HG02571 (cell line): ENCODE measurements around the gene SAE1.

Source experiments
- ATAC-seq: cut with Tn5 transposase; IDR thresholded peaks from one replicate; pipeline ENCODE4 v1.9.1; 2021; ENCODE audit warnings: mild to moderate bottlenecking, moderate library complexity; ENCODE audit not compliant: unreplicated experiment

SAE1 gene

DNA sequence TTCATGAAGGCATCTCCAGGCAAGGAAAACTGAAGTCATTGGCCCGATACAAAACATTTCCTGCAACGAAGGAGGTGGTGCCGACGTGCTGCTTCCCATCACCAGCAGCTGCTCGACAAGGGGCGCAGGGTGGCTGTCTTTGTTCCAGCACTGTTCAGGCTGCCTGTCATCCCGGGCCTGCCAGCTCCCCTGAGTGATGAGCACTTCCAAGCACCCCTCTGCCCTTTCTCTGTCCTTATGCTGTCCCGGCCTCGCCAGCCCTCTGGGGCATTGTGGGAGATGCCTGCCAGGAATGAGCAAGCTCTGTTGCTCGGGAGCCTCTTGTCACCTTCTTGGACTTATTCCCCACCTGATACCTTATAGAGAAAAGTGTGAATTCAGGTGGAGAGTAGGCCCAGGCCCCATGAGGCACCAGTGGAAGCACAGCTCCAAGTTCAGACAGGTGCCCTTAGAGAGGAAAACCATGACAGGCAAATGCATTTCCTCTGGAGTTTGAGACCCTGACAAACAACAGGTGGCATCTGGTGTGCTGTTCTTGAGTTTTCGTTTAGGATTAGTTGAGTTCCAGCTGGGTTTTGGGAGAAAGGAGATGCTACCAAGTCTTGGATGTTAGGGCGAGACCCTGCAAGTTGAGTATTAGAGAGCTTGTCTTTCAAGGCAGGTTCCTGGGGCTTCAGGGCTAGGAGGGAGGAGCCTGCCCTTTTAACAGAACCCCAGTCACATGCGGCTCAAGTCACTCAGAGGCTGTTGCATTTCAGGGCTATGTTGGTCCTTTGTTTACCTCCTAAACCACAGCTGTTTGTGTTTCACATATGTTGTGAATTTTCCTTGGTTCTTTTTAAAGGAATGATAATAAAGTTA, 78.9 kb downstream of the SAE1 start:
- ATAC-seq, result no peak

- no peak for ATAC-seq
Measured at GRCh38 chr19:47210180-47210490, 79.5 kb downstream of the SAE1 start.

GRCh38 chr19:47210689-47211316, 80.2 kb downstream of the SAE1 start:
- ATAC-seq, result no peak

- ATAC-seq, result no peak
Measured at GRCh38 chr19:47215581-47215980, 84.9 kb downstream of the SAE1 start.

DNA sequence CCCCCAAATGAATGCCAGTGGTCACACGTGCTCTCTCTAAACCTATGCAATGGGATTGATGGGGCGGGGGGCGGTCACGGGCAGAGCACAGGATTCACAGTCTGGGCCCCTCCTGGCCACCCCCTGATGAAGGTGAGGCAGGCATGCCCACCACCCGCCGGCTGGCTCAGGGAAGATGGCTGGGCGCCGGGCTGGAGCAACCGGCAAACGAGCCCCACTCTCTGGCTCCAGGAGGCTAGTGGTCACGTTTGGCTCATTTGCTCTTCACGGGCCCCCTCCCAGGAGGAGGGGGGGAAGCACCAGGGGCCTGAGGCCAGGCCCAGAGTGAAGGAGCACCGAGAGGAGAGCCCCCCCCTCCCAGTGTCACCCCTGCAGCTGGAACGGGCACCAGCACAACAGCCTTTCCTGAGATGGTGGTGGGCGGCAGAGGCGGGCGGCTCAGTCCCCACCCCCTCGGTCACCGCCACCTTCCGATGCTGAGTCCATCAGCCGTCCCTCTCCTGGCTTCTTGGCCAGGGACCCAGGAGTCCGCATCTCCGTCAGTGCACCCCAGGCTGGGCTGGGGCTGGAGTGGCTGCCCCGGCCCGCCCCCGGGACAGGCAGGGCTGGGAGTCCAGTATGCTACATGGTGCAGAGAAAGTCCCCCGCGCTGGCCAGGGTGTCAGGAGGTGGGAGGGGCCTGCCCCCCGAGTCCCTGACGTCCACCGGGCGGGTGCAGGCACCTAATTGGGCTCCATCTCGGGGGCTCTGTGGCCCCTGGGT, 90.6 kb downstream of the SAE1 start:
- no peak for ATAC-seq

DNA sequence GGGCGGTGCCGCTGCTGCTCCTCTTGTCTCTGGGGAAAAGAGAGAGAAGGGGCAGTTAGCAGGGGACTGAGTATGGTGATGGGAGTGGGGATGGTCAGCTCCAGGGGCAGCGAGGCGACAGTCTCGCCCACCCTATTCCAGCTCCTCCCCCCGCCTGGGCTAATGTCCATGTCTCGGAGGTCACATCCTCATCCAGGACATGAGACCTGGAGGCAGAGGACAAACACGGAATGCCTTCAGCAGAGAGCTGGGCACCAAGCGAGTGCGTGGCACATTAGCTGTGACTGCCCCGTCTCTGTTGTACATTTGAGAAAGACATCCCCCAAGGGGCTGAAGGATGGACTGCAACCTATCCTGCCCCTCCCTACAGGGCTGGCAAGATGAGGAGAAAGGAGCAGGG, 91.3 kb downstream of the SAE1 start:
- no peak for ATAC-seq

DNA sequence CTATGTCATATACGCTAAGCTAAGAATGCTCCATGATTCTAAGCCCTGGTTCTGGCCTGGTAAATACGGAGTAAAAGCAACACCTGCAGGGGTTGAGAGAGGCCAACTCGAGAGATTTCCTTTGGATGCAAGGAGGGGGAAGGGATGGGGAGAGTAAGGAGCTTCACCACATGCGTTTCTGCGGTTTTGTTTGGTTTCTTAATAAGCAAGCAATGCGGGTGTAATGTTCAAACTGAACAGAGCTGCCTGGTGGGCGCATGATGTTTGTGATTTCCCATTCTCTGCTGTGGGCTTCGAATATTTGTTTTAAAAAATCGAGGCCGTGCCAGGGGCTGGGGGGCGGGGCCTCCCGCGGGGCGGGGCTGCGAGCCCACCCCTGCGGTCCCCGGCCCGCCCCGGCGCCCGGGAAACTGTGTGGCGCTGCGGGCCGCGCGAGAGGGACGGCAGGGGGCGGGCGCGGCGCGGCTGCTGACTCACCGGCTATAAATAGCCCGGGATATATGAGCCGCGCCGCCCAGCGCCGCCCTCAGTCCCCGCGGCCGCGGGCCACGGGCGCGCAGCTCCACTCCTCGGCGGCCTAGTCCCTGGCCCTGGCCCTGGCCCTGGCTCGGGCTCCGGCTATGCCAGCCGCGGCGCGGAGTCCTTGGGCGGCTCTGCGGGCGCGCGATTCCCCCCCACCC, 95.3 kb downstream of the SAE1 start:
- ATAC-seq, result peak; percentile 34

DNA sequence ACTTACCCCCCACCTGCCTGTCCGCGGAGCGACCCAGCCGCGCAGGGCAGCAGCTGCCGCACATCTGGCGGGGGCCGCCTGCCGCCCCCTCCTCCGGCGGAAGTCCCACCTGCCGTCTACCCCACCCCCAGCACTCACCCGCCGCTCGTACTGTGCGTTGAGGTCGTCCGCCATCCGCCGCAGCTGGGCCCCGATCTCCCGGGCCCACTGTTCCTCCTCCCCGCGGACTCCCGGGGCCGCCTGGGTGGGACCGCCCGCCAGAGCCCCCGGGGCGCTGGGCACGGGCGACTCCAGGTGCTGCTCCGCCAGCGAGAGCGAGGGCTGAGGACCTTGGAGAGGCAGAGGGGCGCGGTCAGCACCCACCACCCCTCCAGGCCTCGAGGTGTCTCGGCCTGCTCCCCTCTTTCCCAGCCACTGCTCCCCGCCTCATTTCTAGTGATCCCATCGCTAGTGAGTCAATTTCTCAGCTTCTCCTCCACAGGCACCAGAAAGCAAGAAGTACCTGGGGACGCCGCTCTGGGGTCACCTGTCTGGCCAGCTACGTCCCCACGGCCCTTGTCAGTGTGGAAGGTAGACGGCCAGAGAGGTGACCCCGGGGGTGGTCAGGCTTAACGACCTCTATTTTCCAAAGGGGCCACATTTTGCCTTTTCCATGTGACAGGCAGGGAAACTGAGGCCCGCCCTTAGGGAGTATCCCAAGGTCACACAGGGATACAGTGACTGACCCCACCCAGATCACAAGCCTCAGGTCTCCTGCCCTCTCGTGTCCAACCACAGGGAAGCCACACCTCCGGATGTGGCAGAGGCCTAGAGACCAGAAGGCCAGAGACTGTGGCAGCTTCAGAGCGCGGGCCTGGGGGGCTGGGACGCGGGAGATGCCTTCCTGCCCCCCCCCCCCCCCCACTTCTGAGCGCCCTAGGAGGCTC, 96.1 kb downstream of the SAE1 start:
- ATAC-seq, result peak; percentile 24

DNA sequence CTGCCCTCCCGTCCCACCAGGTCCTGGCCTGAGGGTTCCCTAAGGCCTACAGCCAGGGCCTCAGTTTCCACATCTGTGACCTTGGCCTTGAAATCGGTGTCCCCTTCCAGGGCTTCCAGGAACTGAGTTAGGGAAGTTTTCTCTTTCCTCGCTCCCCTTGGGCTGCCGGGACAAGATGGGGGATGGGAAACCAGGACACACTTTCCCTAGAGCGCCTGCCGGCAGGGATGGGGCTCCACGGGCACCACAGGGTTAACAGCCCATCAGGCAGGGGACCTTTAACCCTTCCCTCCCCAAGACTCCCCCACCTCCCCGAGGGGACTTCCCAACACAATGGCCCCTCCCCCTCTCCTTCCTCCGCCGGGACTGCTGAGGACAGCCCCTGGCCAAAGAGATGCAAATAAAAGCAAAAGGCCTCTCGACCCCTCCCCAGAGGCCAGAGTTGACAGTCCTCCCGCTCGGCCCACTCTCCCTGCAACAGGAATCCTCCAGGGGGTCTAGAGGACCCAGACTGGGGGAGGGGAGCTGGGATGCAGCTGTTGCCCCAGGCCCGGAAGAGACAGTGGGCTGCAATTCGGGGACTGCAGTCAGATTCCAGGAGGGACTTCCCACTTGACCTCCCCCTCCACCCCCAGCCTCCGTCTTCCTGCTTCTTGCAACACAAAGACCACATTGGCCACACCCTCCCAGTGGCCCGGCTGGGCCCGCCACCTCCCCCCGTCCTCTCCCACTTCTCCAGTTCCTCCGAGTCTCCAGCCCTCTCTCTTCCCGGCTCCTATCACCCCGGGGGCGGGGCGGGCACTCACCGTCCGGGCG, 96.9 kb downstream of the SAE1 start:
- ATAC-seq, result no peak

- ATAC-seq, result no peak
Measured at GRCh38 chr19:47228168-47228936, 97.7 kb downstream of the SAE1 start.

- no peak for ATAC-seq
Measured at GRCh38 chr19:47228937-47229675, 98.5 kb downstream of the SAE1 start.

DNA sequence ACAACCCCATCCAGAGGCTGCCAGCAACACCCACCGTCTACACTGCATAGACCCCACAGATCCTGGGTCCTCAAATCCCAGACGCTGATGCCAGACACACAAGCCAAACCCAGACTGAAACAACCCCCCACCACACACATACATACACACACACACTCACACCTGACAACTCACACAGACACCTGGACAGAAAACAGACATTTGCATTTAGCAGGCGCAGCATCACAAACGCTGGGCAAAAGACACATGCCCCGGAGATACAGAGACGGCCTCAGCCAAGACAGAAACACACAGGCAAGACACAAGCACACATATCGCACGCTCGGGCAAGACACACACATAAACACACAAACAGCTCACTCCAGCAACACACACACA, 99.0 kb downstream of the SAE1 start:
- no peak for ATAC-seq

GRCh38 chr19:47230054-47230920, 99.7 kb downstream of the SAE1 start:
- ATAC-seq, result no peak

- ATAC-seq, result no peak
Measured at GRCh38 chr19:47230921-47231214, 100.2 kb downstream of the SAE1 start, which contains the start of gene BBC3. Gene BBC3 (minus strand): TSS chr19:47231199. CDS start chr19:47228431, 2,768 bp downstream.

DNA sequence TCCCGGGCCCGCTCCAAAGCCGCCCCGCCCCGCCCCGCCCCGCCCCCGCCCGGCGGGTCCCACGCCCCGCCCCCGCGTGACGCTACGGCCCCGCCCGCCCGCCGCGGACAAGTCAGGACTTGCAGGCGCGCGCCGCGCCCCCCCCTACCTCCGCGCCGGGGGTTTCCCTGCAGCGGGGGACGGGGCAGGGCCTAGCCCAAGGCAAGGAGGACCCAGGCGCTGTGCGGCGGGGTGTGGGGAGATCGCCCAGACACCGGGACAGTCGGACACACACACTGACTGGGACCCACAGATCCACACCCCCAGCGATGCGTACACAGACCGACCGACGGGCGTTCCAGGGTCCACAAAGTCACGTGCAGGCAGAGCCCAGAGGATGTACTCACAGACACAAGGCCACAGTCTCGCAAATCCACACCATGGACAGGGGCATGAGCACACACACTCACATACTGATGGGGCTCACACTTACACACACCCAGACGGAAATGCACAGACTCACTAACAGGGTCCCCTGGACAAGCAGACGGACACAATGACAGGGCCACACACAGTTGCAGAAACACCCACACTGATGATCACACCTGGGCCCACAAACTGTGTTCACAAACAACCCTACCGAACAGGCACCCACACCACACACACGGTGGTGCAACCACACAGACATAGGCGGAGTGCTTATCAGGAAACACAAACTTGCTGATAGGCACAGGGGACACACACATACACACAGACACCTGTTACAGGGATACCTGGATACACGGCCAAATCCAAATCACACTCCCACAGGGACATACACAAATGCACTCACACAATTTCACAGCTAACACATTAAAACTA, 100.8 kb downstream of the SAE1 start:
- no peak for ATAC-seq
